Measurements from ENCODE around the gene PRPF8.
"Not testable (repeated sequence)": the region's sequence is repeated elsewhere in the genome, so short reads cannot be mapped to it uniquely, and the experiment has no call there.

Gene PRPF8

DNA sequence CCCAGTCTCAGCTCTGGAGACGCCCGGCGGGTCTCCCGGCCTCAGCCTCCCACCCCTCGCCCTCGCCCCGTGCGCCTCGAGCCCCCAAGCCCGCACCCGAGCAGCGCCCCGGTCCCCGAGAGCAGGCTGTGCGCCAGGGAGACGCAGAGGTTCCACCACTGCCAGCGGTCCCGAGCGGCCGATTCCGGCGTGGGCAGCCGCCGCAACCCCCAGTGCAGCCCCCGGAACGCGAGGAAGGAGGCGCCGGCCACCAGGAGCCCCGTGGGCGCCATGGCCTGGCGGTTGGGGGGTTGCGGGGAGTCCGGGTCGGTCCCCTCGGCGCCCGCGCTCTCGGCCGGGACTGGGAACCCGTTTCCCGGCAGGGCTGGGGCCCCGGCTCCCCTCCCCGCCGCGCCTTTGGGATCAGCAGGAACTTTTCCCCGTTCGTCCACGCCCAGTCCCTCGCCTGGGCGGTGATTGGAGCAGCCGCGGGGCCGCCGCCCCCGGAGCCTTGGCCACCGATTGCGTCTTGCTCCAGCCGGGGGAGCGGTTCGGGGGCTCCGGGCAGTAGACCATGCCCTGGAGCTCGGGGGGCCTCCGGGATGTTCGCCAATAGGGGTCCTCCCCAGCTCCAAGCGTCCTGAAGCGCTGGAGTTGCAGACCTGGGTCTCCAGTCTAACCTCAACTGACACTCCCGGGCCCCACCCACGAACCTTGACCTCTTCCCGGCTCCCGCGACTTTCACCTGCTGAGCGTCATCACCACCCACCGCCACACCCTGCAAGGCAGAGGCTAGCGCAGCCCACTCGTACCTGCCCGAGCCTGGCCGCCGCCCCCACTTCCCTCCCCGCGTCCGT lies 25.5 kb upstream of the PRPF8 start, which contains the start of gene TLCD2:
TSS of gene TLCD2 (minus strand) at position 407 of the 836 bp plus-strand sequence. CDS start at position 272, 135 bp downstream.
- H3K27me3 ChIP-seq (ENCODE audit: control insufficient read depth in 1 of 2, insufficient read depth in 2 of 2, low read length in 2 of 2) = no peaks in the 10 kb centered on the region
- H3K9me3 ChIP-seq (ENCODE audit: control insufficient read depth in 1 of 2, low read length in 2 of 2) = no peaks in the 10 kb centered on the region
- H3K4me1 ChIP-seq (ENCODE audit: control insufficient read depth in 1 of 2, insufficient read depth in 2 of 2, low read length in 2 of 2) = peaks cover 31 to 41% of the 10 kb centered on the region in 2 donors
- H3K9ac ChIP-seq (ENCODE audit: low read depth in 1 of 2, low read length in 2 of 2) = peak within 1 kb of the TSS; percentile 80 to 91
- peak within 1 kb of the TSS; percentile 86 for H3K27ac ChIP-seq (ENCODE audit: low read depth, low read length)
- H3K36me3 ChIP-seq (ENCODE audit: control insufficient read depth in 1 of 2, insufficient read depth in 2 of 2, low read length in 2 of 2) = peaks cover 20 to 31% of the 10 kb centered on the region in 2 donors
- H3K4me3 ChIP-seq (ENCODE audit: low read depth in 1 of 2, low read length in 2 of 2) = peak within 1 kb of the TSS; percentile 65 to 71

- peaks cover 20 to 31% of the 10 kb centered on the region in 2 donors for H3K36me3 ChIP-seq (ENCODE audit: control insufficient read depth in 1 of 2, insufficient read depth in 2 of 2, low read length in 2 of 2)
- no peaks in the 10 kb centered on the region for H3K27me3 ChIP-seq (ENCODE audit: control insufficient read depth in 1 of 2, insufficient read depth in 2 of 2, low read length in 2 of 2)
- H3K27ac ChIP-seq (ENCODE audit: low read depth, low read length) = no peak overlapping the region
- peaks cover 24 to 37% of the 10 kb centered on the region in 2 donors for H3K4me1 ChIP-seq (ENCODE audit: control insufficient read depth in 1 of 2, insufficient read depth in 2 of 2, low read length in 2 of 2)
- peak overlapping the region in 1 of 2 donors; percentile 80 for H3K9ac ChIP-seq (ENCODE audit: low read depth in 1 of 2, low read length in 2 of 2)
- no peaks in the 10 kb centered on the region for H3K9me3 ChIP-seq (ENCODE audit: control insufficient read depth in 1 of 2, low read length in 2 of 2)
- H3K4me3 ChIP-seq (ENCODE audit: low read depth in 1 of 2, low read length in 2 of 2) = peak overlapping the region; percentile 65 to 71
These were observed 24.8 kb upstream of the PRPF8 start for GRCh38 chr17:1709403-1709951.

- Histone ChIP-seq H3K4me1 (ENCODE audit: control insufficient read depth in 1 of 2, insufficient read depth in 2 of 2, low read length in 2 of 2) (peaks cover 18 to 31% of the 10 kb centered on the region in 2 donors), H3K36me3 (ENCODE audit: control insufficient read depth in 1 of 2, insufficient read depth in 2 of 2, low read length in 2 of 2) (peaks cover 20 to 31% of the 10 kb centered on the region in 2 donors), H3K9ac (ENCODE audit: low read depth in 1 of 2, low read length in 2 of 2) (peak overlapping the region in 1 of 2 donors; percentile 80), H3K4me3 (ENCODE audit: low read depth in 1 of 2, low read length in 2 of 2) (peak overlapping the region in 1 of 2 donors; percentile 71)
- H3K9me3 ChIP-seq (ENCODE audit: control insufficient read depth in 1 of 2, low read length in 2 of 2); H3K27ac ChIP-seq (ENCODE audit: low read depth, low read length); H3K27me3 ChIP-seq (ENCODE audit: control insufficient read depth in 1 of 2, insufficient read depth in 2 of 2, low read length in 2 of 2): not testable (repeated sequence)
These were observed 24.2 kb upstream of the PRPF8 start for GRCh38 chr17:1708791-1709346.

DNA sequence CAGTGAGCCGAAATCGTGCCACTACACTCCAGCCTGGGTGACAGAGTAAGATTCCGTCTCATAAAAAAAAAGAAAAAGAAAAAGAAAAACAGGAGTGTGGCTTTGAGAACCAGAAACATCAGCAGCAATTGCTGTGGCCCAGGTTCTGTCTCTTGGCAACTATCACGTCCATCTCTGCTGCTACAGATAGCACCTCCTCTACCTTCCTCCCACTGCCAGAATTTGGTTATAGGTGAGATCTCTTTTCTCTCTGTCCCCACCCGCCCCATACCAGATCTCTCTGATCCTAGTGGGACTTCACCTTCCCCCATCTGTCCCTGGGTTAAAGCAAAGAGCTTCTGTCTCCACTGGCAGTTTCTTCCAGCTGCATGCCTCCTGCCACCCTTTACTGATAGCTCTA lies 22.4 kb upstream of the PRPF8 start:
- Histone ChIP-seq H3K9me3 (ENCODE audit: control insufficient read depth in 1 of 2, low read length in 2 of 2) (no peaks in the 10 kb centered on the region), H3K27ac (ENCODE audit: low read depth, low read length) (no peak overlapping the region), H3K4me3 (ENCODE audit: low read depth in 1 of 2, low read length in 2 of 2) (no peak overlapping the region), H3K4me1 (ENCODE audit: control insufficient read depth in 1 of 2, insufficient read depth in 2 of 2, low read length in 2 of 2) (peaks cover 4 to 14% of the 10 kb centered on the region in 2 donors), H3K27me3 (ENCODE audit: control insufficient read depth in 1 of 2, insufficient read depth in 2 of 2, low read length in 2 of 2) (no peaks in the 10 kb centered on the region), H3K9ac (ENCODE audit: low read depth in 1 of 2, low read length in 2 of 2) (no peak overlapping the region), H3K36me3 (ENCODE audit: control insufficient read depth in 1 of 2, insufficient read depth in 2 of 2, low read length in 2 of 2) (peaks cover 6 to 15% of the 10 kb centered on the region in 2 donors)

DNA sequence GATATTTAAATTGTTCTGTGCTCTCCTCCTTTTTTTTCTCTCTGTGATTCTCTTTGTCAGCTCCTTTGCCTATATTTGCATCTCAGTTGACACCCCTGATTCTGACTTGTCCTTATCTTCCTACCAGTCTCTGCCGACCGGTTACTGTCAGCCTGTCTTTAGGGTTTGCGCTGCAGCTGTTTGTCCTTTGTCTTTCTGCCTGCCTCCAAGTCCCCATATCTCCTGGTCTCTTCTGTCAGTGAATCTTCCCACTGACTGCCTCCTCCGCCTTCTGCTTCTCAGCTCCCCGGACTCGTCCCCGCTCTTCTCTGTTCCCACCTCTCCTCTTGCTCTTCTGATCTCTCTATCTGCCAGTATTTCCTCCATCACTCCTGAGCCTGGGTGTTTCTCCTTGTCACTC lies 20.3 kb upstream of the PRPF8 start:
- H3K27me3 ChIP-seq (ENCODE audit: control insufficient read depth in 1 of 2, insufficient read depth in 2 of 2, low read length in 2 of 2) = no peaks in the 10 kb centered on the region
- H3K9me3 ChIP-seq (ENCODE audit: control insufficient read depth in 1 of 2, low read length in 2 of 2) = no peaks in the 10 kb centered on the region
- H3K36me3 ChIP-seq (ENCODE audit: control insufficient read depth in 1 of 2, insufficient read depth in 2 of 2, low read length in 2 of 2) = peaks cover 0 to 12% of the 10 kb centered on the region in 2 donors
- H3K9ac ChIP-seq (ENCODE audit: low read depth in 1 of 2, low read length in 2 of 2) = no peak overlapping the region
- no peak overlapping the region for H3K4me3 ChIP-seq (ENCODE audit: low read depth in 1 of 2, low read length in 2 of 2)
- peaks cover 0 to 4% of the 10 kb centered on the region in 2 donors for H3K4me1 ChIP-seq (ENCODE audit: control insufficient read depth in 1 of 2, insufficient read depth in 2 of 2, low read length in 2 of 2)
- no peak overlapping the region for H3K27ac ChIP-seq (ENCODE audit: low read depth, low read length)

DNA sequence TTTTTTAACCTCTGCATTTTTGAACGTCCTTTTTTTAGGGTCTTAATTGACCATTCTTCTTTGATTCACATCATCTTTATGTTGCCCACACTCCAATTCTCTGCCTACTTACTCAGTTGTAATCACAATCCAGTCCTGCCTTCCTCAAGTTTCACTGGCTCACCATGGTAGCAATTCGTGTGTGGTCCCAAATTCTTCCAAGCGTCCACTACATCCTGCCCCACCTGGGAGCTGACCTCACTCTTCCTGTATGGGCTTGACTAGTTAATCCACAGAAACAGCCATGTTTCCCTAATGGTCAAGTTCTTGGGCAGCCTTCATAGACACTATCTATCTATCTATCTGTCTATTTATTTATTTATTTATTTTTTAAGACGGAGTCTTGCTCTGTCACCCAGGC lies 18.4 kb upstream of the PRPF8 start:
- no peaks in the 10 kb centered on the region for H3K27me3 ChIP-seq (ENCODE audit: control insufficient read depth in 1 of 2, insufficient read depth in 2 of 2, low read length in 2 of 2)
- no peak overlapping the region for H3K9ac ChIP-seq (ENCODE audit: low read depth in 1 of 2, low read length in 2 of 2)
- no peaks in the 10 kb centered on the region for H3K9me3 ChIP-seq (ENCODE audit: control insufficient read depth in 1 of 2, low read length in 2 of 2)
- H3K36me3 ChIP-seq (ENCODE audit: control insufficient read depth in 1 of 2, insufficient read depth in 2 of 2, low read length in 2 of 2) = peaks cover 0 to 9% of the 10 kb centered on the region in 2 donors
- H3K27ac ChIP-seq (ENCODE audit: low read depth, low read length) = no peak overlapping the region
- H3K4me3 ChIP-seq (ENCODE audit: low read depth in 1 of 2, low read length in 2 of 2) = no peak overlapping the region
- peaks cover 0 to 4% of the 10 kb centered on the region in 2 donors for H3K4me1 ChIP-seq (ENCODE audit: control insufficient read depth in 1 of 2, insufficient read depth in 2 of 2, low read length in 2 of 2)

- not testable (repeated sequence) for H3K27ac ChIP-seq (ENCODE audit: low read depth, low read length); H3K4me3 ChIP-seq (ENCODE audit: low read depth in 1 of 2, low read length in 2 of 2); H3K9ac ChIP-seq (ENCODE audit: low read depth in 1 of 2, low read length in 2 of 2); H3K4me1 ChIP-seq (ENCODE audit: control insufficient read depth in 1 of 2, insufficient read depth in 2 of 2, low read length in 2 of 2); H3K9me3 ChIP-seq (ENCODE audit: control insufficient read depth in 1 of 2, low read length in 2 of 2); H3K27me3 ChIP-seq (ENCODE audit: control insufficient read depth in 1 of 2, insufficient read depth in 2 of 2, low read length in 2 of 2); H3K36me3 ChIP-seq (ENCODE audit: control insufficient read depth in 1 of 2, insufficient read depth in 2 of 2, low read length in 2 of 2)
These were observed 15.2 kb upstream of the PRPF8 start for GRCh38 chr17:1699891-1700290.

GRCh38 chr17:1697681-1698080 lies 13.0 kb upstream of the PRPF8 start:
- Histone ChIP-seq H3K9me3 (ENCODE audit: control insufficient read depth in 1 of 2, low read length in 2 of 2) (no peaks in the 10 kb centered on the region), H3K27ac (ENCODE audit: low read depth, low read length) (no peak overlapping the region), H3K4me3 (ENCODE audit: low read depth in 1 of 2, low read length in 2 of 2) (no peak overlapping the region), H3K4me1 (ENCODE audit: control insufficient read depth in 1 of 2, insufficient read depth in 2 of 2, low read length in 2 of 2) (no peaks in the 10 kb centered on the region), H3K27me3 (ENCODE audit: control insufficient read depth in 1 of 2, insufficient read depth in 2 of 2, low read length in 2 of 2) (no peaks in the 10 kb centered on the region), H3K36me3 (ENCODE audit: control insufficient read depth in 1 of 2, insufficient read depth in 2 of 2, low read length in 2 of 2) (no peaks in the 10 kb centered on the region), H3K9ac (ENCODE audit: low read depth in 1 of 2, low read length in 2 of 2) (no peak overlapping the region)

- H3K9ac ChIP-seq (ENCODE audit: low read depth in 1 of 2, low read length in 2 of 2) = no peak overlapping the region
- no peaks in the 10 kb centered on the region for H3K4me1 ChIP-seq (ENCODE audit: control insufficient read depth in 1 of 2, insufficient read depth in 2 of 2, low read length in 2 of 2)
- no peaks in the 10 kb centered on the region for H3K9me3 ChIP-seq (ENCODE audit: control insufficient read depth in 1 of 2, low read length in 2 of 2)
- H3K27ac ChIP-seq (ENCODE audit: low read depth, low read length) = no peak overlapping the region
- H3K4me3 ChIP-seq (ENCODE audit: low read depth in 1 of 2, low read length in 2 of 2) = no peak overlapping the region
- no peaks in the 10 kb centered on the region for H3K36me3 ChIP-seq (ENCODE audit: control insufficient read depth in 1 of 2, insufficient read depth in 2 of 2, low read length in 2 of 2)
- no peaks in the 10 kb centered on the region for H3K27me3 ChIP-seq (ENCODE audit: control insufficient read depth in 1 of 2, insufficient read depth in 2 of 2, low read length in 2 of 2)
These were observed 10.7 kb upstream of the PRPF8 start for GRCh38 chr17:1695365-1695764.

- H3K36me3 ChIP-seq (ENCODE audit: control insufficient read depth in 1 of 2, insufficient read depth in 2 of 2, low read length in 2 of 2) = no peaks in the 10 kb centered on the region
- H3K4me3 ChIP-seq (ENCODE audit: low read depth in 1 of 2, low read length in 2 of 2) = no peak overlapping the region
- H3K9ac ChIP-seq (ENCODE audit: low read depth in 1 of 2, low read length in 2 of 2) = no peak overlapping the region
- H3K4me1 ChIP-seq (ENCODE audit: control insufficient read depth in 1 of 2, insufficient read depth in 2 of 2, low read length in 2 of 2) = no peaks in the 10 kb centered on the region
- H3K27me3 ChIP-seq (ENCODE audit: control insufficient read depth in 1 of 2, insufficient read depth in 2 of 2, low read length in 2 of 2) = no peaks in the 10 kb centered on the region
- no peaks in the 10 kb centered on the region for H3K9me3 ChIP-seq (ENCODE audit: control insufficient read depth in 1 of 2, low read length in 2 of 2)
- H3K27ac ChIP-seq (ENCODE audit: low read depth, low read length) = no peak overlapping the region
These were observed 8.7 kb upstream of the PRPF8 start for GRCh38 chr17:1693339-1693738.

Data from duodenal mucosa (tissue), 2 donors.